Thyroid gland (tissue), 4 donors: ENCODE results near the gene HES3.

Experiments used
- POLR2A ChIP-seq, 2 donors: fragments of 450-650 bp; IDR thresholded peaks; one replicate each; pipeline ENCODE4 v1.6.1; 2017; ENCODE audit warnings: antibody characterized with exemption in 2 of 2, mild to moderate bottlenecking in 2 of 2, moderate library complexity in 1 of 2
- TF ChIP-seq, protein P1 (sequence below), 6 experiments: fragments of 200-600 bp in 3 of 6; fragments of 450-650 bp in 3 of 6; sonication (generic) in 3 of 6; IDR thresholded peaks; one replicate each; pipeline ENCODE4 v1.5.1; 2016 to 2019; ENCODE audit warnings: antibody characterized with exemption in 6 of 6, mild to moderate bottlenecking in 2 of 6, inconsistent platforms in 1 of 6, moderate library complexity in 1 of 6

DNA sequence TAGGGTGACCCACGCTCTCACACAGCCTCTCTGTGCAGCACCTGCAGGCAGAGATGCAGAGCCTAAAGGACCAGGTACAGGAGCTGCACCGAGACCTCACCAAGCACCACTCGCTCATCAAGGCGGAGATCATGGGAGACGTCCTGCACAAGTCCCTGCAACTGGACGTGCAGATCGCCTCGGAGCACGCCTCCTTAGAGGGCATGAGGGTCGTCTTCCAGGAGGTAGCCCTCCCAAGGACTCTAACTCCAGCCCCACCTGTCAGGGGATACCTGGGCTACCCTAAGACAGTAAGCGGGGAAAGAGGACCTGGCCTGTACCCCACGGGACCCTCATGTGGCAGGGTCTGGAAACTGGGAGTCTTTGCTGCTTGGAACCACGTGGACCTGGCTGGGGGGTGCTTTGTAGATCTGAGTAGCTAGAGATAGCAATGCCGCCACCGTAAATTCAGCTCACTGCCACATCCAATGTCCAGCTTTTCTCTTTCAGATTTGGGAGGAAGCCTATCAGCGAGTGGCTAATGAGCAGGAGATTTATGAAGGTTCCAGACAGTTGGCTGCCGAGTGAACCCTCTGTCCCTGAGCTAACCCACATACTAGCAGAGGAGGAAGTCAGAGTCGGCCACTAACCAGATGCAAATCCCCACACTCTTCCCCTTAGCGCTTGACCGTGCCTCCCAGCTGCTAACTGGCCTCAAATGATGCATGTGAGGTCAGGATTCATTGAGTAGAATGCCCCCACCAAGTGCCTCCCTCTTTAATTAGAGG is 31.6 kb upstream of the HES3 start:
- TF ChIP-seq, protein P1, sequence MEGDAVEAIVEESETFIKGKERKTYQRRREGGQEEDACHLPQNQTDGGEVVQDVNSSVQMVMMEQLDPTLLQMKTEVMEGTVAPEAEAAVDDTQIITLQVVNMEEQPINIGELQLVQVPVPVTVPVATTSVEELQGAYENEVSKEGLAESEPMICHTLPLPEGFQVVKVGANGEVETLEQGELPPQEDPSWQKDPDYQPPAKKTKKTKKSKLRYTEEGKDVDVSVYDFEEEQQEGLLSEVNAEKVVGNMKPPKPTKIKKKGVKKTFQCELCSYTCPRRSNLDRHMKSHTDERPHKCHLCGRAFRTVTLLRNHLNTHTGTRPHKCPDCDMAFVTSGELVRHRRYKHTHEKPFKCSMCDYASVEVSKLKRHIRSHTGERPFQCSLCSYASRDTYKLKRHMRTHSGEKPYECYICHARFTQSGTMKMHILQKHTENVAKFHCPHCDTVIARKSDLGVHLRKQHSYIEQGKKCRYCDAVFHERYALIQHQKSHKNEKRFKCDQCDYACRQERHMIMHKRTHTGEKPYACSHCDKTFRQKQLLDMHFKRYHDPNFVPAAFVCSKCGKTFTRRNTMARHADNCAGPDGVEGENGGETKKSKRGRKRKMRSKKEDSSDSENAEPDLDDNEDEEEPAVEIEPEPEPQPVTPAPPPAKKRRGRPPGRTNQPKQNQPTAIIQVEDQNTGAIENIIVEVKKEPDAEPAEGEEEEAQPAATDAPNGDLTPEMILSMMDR (IDR thresholded peaks at IDR 0.05) = no peak
- no peak for TF ChIP-seq POLR2A (IDR thresholded peaks at IDR 0.05)
